MG63 (cell line): ENCODE results near the gene TTLL11. TPM values are rescaled to one million over a fixed set of nuclear protein-coding genes. Genes with fewer than 3 reads are reported as not detected.
A peak's percentile ranks its signal among the peaks of the same experiment; 100 is the strongest.
"Not testable (repeated sequence)": the region's sequence is repeated elsewhere in the genome, so short reads cannot be mapped to it uniquely, and the experiment has no call there.

Source experiments
- DNase-seq: peaks from one replicate; pipeline ENCODE4 v3.0.0-alpha.2; 2020
- H3K27me3 ChIP-seq: fragments of 250-450 bp; sonication (Bioruptor Pico); 2 replicates; pipeline ENCODE4 v1.5.1; 2020; ENCODE audit warnings: mild to moderate bottlenecking, moderate library complexity
- H3K36me3 ChIP-seq: fragments of 250-450 bp; sonication (Bioruptor Pico); 2 replicates; pipeline ENCODE4 v1.5.1; 2020; ENCODE audit warnings: mild to moderate bottlenecking, moderate library complexity
- H3K4me3 ChIP-seq: fragments of 250-450 bp; sonication (Bioruptor Pico); 2 replicates; pipeline ENCODE4 v1.5.1; 2020; ENCODE audit warnings: mild to moderate bottlenecking, moderate library complexity
- H3K9me3 ChIP-seq: fragments of 250-450 bp; sonication (Bioruptor Pico); 2 replicates; pipeline ENCODE4 v1.5.1; 2020; ENCODE audit warnings: mild to moderate bottlenecking, moderate library complexity
- total RNA-seq: library from RNA; depleted of rRNA; stranded (reverse); fragments of >200 nt; shearing (Covaris generic); gene quantifications from 2 replicates; pipeline ENCODE4 v1.2.3, GENCODE V29; 2014; ENCODE audit warnings: low replicate concordance

The TTLL11 gene
- total RNA-seq, 1 experiment from 2014 or later: 3.2 TPM

DNA sequence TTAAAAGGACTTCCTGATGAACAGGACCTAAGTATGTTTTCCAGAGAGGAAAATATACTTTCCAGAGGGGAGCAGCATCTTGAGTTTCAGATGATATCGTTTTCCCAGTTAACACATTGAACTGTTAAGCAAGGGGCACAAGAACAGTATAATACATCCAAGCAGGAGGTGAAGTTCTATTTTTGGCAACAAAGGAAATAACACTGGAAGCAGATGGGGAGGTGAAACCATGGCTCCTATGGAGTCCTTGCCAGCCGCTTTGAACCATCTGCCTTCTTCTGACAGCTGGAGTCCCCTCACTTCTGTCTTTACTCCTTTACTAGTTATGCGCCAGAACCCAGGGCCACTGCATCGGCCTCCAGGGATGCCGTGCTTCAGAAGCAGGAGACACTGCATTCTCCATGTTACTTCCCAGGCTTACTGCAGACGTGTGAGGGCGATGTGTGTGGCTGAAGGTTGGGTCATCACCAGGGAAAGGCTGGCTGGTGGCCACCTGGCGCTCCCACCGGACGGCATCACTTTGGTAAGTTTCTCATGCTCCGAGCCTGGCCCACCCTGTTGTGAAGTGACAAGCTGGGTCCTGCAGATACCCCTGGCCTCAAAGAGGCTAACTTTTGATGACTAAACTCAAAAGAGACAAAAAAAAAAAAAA is 77.8 kb downstream of the TTLL11 start:
- no peaks in the 10 kb centered on the region for H3K27me3 ChIP-seq
- H3K4me3 ChIP-seq: no peak overlapping the region
- H3K36me3 ChIP-seq: no peaks in the 10 kb centered on the region
- DNase-seq: no peak
- H3K9me3 ChIP-seq: no peaks in the 10 kb centered on the region

DNA sequence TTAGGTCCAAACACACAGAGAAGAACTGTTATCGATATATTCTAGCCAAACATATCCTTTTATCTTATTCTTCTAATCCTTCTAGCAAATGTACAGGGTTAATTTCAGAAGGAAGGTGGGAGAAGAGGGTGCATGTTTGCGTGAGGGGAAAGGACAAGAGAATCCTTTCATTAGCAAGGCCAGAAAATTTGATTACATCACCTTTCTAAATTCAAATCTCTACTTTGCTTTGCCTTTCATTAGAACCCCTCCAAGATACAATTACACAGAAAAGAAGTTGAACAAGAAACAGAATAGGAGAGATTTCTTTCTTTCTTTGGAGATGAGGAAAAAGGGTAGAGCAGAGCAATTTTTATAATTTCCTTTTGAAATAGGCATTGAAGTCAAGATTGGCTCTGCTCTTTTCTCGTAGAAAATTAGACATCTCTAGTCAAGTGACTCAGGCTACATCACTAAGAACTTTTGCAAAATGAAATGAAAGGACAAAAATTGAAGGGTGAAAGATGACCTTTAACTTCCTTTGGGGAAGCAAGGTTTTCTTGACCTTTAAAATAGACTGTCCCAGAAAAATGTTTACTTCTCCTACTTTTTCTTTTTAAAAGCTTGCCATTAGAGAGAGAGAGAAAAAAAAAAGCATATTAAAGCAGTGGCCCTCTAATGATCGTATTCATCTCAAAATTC is 81.2 kb downstream of the TTLL11 start:
- no peak for DNase-seq
- no peaks in the 10 kb centered on the region for H3K27me3 ChIP-seq
- no peaks in the 10 kb centered on the region for H3K9me3 ChIP-seq
- H3K4me3 ChIP-seq: no peak overlapping the region
- no peaks in the 10 kb centered on the region for H3K36me3 ChIP-seq

DNA sequence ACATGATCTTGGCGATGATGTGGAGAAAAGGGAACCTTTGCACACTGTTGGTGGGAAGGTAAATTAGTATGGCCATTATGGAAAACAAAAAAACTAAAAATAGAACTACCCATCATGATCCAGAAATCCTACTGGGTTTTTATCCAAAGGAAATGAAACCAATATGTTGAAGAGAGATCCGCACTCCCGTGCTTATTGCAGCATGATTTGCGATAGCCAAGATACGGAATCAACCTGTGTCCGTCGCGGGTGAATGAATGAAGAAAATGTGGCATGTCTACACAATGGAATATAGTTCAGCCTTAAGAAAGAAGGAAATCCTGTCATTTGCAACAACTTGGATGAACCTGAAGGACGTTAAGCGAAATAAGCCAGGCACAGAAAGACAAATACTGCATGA is 84.5 kb downstream of the TTLL11 start:
- DNase-seq: no peak
- Histone ChIP-seq H3K27me3 (no peaks in the 10 kb centered on the region), H3K4me3 (no peak overlapping the region), H3K36me3 (no peaks in the 10 kb centered on the region), H3K9me3 (no peaks in the 10 kb centered on the region)

DNA sequence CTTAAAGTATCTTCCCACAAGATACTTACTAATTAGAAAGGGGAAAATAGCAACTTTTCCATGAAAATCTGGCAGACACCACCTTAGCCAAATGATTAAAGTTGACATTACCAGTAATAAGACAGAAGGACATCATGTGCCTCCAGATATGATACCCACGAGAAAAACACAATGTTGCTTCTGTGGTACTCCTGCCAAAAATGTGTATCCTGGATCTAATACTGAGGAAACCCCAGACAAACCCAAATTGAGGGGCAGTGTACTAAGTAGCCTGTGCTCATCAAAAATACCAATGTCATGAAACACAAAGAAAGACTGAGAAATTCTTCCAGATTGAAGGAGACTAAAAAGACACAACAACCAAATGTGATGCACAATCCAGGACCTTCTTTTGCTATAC is 85.3 kb downstream of the TTLL11 start:
- Histone ChIP-seq H3K36me3 (no peaks in the 10 kb centered on the region), H3K9me3 (no peaks in the 10 kb centered on the region), H3K27me3 (no peaks in the 10 kb centered on the region), H3K4me3 (no peak overlapping the region)
- no peak for DNase-seq

DNA sequence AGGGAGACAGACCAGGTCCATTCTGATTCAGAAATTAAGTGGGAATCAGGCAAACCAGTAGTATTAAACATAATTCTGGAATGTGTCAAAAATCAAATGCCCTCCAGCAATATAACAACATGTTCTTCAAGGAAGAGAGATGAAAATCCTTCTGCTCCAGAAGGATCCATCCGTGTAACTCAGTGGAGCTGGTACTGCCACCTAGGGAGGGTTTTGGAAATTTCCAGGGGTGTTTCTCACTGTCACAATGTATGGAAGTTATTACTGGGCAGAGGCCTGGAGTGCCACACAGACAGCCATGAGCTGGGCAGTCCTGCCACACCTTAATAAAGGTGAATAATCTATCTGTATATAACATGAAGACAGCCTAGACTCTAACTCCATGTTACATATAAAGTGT is 87.5 kb downstream of the TTLL11 start:
- no peaks in the 10 kb centered on the region for H3K36me3 ChIP-seq
- H3K27me3 ChIP-seq: no peaks in the 10 kb centered on the region
- H3K4me3 ChIP-seq: no peak overlapping the region
- H3K9me3 ChIP-seq: no peaks in the 10 kb centered on the region
- DNase-seq: peak; percentile 21

DNA sequence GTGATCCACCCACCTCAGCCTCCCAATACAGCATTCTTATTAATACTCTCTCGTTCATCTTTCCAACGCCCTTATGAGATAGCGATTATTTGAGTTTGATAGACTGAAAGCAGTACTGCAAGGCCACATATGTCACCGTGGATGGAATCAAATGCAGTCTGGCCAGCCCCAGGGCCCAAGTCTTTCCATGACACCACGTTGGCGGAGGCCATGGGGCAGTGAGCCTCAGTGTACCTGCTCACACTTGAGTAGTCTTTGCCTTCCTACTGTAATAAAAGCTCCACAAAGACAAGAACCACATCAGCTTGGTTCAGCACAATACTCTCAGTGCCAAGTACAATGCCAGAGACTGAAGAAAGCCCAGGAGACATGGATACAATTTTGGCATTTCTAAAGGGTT is 88.5 kb downstream of the TTLL11 start:
- Histone ChIP-seq H3K4me3 (no peak overlapping the region), H3K36me3 (no peaks in the 10 kb centered on the region), H3K9me3 (no peaks in the 10 kb centered on the region), H3K27me3 (no peaks in the 10 kb centered on the region)
- DNase-seq: no peak

DNA sequence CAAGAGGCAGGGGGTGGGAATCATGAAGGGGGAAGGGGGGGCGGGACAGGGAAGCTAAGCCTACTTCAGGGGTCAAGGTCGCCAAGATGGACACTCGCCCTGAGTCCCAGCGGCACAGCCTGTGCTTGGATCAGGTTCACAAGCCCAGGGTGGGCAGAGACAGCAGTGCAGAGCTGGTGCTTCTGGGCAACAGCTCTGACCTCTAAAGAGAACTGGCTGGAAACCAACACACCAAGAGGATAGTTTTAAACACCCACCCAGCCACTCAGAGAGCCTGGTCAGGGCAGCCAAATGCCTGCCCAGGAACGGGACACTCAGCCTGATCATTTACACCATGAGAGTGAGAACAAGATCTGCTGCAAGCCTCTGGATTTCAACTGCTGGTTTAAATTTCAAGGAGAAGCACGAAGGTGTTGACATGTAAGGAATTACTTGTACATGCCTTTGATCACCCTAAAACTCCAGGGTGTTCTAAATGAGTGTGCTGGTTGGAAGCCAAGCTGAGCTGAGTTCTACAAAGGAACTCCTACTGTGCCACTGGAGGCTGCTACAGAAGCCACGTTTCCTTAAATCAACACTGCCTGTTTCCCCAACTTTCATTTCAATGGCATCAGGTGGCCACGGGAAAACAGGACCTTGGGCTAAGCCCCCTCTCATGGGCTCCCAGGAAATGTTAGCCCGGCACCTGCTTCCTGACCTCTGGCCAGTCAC is 91.5 kb downstream of the TTLL11 start:
- Histone ChIP-seq H3K36me3 (no peaks in the 10 kb centered on the region), H3K27me3 (no peaks in the 10 kb centered on the region), H3K4me3 (no peak overlapping the region), H3K9me3 (no peaks in the 10 kb centered on the region)
- DNase-seq: peak; percentile 56

DNA sequence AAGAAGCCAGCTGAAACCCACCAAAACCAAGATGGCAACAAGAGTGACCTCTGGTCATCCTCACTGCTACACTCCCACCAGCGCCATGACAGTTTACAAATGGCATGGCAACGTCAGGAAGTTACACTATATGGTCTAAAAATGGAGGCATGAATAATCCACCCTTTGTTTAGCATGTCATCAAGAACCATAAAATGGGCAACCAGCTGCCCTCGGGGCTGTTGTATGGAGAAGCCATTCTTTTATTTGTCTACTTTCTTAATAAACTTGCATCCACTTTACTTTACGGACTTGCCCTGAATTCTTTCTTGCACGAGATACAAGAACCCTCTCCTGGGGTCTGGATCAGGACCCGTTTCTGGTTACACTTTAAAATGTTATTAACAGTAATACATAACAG is 92.6 kb downstream of the TTLL11 start:
- H3K27me3 ChIP-seq, H3K36me3 ChIP-seq, H3K9me3 ChIP-seq, H3K4me3 ChIP-seq, DNase-seq: not testable (repeated sequence)

DNA sequence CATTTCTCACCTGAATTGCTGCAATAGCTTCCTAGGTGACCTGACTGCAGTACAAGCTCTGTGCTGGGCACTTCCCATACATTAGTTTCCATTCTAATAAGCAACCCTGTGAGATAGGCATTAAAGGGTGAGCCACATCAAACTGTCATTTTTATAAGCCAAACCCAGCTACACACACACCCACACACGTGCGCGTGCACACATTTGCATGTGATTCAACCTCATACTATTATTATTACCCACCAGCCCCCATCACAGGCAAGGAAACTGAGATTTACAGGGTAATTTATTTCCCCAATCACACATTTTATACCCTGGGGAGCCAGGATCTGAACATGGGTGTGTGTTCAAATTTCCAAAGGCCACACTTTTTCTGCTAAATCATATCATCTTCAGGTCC is 93.6 kb downstream of the TTLL11 start:
- no peak for DNase-seq
- H3K9me3 ChIP-seq: no peaks in the 10 kb centered on the region
- no peak overlapping the region for H3K4me3 ChIP-seq
- H3K36me3 ChIP-seq: no peaks in the 10 kb centered on the region
- H3K27me3 ChIP-seq: no peaks in the 10 kb centered on the region

DNA sequence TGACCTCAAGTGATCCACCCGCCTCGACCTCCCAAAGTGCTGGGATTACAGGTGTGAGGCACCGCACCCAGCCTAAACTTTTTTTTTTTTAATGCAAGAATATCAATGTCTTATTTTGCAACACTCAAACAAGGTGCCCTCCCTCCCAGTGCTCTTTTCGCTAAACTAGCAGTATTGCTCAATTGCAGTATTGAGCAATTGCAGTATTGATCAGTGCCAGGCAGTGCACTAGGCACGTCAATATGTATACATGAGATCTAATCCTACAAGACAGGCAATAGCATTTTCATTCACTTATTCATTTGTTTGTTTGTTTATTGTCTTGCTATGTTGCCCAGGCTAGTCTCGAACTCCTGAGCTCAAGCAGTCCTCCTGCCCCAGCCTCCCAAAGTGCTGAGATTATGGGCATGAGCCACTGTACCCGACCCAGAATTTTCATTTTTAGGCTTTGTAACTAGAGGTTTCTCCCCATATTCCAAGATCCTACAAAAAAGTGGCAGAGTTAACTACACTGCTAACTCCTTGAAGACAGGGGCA is 94.5 kb downstream of the TTLL11 start:
- H3K9me3 ChIP-seq: no peaks in the 10 kb centered on the region
- H3K27me3 ChIP-seq: no peaks in the 10 kb centered on the region
- no peak for DNase-seq
- no peaks in the 10 kb centered on the region for H3K36me3 ChIP-seq
- no peak overlapping the region for H3K4me3 ChIP-seq

DNA sequence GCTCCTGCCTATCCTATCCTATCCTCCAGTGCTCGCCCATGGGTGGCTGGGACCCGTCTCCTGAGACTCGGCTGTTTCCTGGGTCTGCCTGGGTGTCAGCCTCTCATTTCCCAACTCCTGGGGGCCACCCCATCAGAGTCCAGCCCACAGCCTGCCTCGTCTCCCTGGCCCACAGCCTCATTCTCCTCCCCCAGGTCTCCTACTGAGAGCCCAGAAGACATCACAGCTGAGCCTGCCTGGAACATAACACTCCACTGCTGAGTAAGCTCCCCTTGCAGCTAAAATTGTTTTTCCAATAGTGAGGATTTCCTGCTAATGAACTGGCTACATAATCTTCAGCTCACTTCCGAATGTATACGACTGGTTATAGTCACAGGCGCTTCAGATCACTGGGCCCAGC is 95.3 kb downstream of the TTLL11 start:
- Histone ChIP-seq H3K9me3 (no peaks in the 10 kb centered on the region), H3K36me3 (no peaks in the 10 kb centered on the region), H3K4me3 (no peak overlapping the region), H3K27me3 (no peaks in the 10 kb centered on the region)
- DNase-seq: peak; percentile 26

DNA sequence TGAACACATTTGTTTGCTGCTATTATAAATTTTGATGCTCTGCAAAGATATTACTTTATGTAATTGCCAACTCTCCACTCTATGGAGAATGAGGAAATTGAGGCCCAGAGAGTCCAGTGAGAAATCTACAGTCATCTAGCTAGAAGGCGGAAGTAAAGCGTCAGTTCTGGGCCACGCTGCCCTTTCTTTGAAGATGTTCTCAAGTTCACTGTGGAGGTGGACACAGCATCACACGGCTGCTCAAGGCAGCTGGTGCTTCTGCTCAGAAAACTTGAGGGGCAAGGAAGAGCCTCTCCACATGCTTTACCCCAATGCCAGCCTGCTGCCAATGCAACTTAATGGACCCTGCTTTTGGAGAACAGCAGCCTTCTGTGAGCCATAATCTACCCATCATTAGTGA is 96.3 kb downstream of the TTLL11 start:
- H3K4me3 ChIP-seq: no peak overlapping the region
- no peak for DNase-seq
- no peaks in the 10 kb centered on the region for H3K27me3 ChIP-seq
- H3K36me3 ChIP-seq: no peaks in the 10 kb centered on the region
- H3K9me3 ChIP-seq: no peaks in the 10 kb centered on the region

DNA sequence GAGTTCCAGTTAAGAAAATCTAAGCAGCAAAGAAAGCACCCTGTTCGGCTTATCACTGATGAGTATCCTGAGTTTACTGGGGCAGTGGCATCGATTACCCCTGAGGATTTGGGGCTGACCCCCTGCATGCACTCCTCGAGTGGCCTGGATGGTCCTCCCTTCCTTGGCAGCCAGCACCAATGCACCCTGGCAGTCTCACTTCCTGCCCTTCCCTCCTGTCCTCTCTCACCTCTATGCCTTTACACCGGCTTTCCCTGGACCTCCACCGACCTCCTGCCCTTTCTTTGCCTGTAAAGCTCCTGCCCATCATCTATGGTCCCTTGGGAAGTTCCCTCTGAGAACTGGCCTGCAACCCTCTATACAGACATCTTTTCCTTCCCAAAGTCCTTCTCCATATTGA is 97.1 kb downstream of the TTLL11 start:
- H3K36me3 ChIP-seq: no peaks in the 10 kb centered on the region
- no peaks in the 10 kb centered on the region for H3K27me3 ChIP-seq
- no peak overlapping the region for H3K4me3 ChIP-seq
- no peak for DNase-seq
- no peaks in the 10 kb centered on the region for H3K9me3 ChIP-seq

DNA sequence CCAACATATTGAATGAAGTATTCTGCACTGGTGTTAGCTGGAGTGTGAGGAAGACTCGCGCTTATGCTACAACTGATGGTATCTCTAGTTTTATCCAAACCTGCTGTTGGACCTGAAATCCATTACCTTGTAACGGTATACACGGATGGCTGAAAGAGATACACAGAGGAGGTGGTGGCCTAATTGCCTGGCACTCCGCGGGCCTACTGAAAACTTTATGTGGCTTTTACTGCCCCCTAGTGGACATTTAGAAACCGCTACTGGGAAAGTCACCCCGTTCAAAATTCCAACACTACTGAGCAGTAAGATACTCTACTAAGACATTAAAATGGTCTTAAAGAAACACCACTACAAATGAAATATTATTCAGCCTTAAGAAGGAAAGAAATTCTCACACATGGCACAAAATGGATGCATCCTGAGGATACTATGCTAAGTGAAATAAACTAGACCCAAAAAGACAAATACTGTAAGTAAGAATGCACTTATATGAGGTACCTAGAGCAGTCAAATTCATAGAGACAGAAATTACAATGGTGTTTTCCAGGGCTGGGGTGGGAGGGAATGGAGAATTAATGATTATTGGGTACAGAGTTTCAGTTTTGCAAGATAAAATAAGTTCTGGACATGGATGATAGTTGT is 100.4 kb downstream of the TTLL11 start:
- no peaks in the 10 kb centered on the region for H3K9me3 ChIP-seq
- no peaks in the 10 kb centered on the region for H3K27me3 ChIP-seq
- no peaks in the 10 kb centered on the region for H3K36me3 ChIP-seq
- no peak overlapping the region for H3K4me3 ChIP-seq
- peak; percentile 36 for DNase-seq

DNA sequence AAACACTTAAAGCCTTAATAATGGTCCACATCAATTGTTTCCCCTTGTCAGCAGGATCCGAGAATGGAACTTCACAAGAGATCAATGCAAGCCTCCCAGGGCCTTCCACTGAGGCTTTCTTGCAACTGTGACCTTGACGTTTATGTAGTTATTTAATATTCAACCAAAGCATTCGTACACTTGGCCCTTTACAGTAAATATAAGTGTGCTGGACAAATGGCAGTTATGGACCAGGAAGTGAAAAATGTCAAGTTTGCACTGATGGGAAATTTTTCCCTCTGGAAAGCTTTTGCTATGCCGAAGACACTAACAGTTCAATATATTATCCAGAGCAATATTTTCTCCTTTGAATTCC is 101.8 kb downstream of the TTLL11 start:
- no peak for DNase-seq
- no peaks in the 10 kb centered on the region for H3K36me3 ChIP-seq
- no peak overlapping the region for H3K4me3 ChIP-seq
- H3K27me3 ChIP-seq: no peaks in the 10 kb centered on the region
- H3K9me3 ChIP-seq: no peaks in the 10 kb centered on the region

DNA sequence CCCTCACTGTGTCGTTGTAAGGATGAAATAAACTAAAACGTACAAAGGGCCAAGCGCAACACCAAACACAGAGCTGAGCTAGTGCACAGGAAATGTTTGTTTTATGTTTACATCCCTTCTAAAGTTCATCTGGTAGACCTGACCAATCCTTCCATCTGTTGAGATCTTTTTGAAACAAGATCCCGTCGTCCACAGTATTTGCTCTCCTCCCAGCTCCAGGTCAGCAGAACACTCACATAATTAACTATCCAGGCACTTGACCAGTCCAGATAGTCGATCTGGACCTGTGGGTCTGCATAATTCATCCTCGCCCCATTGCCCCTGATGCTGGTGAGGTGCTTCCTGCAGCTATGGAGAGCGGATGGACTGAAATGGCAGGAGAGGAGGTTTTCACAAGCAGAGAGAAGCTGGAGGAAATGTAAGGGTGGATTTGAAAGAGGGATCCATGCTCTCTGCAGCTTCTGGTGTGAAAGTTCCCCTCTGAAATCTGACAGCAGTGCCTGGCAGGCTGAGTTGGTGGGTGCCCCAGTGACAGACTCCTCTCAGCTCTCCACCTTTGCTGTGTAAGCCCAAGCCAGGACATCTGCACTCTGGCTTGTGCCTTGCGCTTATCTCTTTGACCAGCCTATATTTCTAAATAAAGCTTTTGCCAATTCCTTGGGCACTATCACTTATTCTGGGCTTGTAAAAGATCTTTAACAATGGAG is 102.4 kb downstream of the TTLL11 start:
- H3K36me3 ChIP-seq: no peaks in the 10 kb centered on the region
- H3K4me3 ChIP-seq: no peak overlapping the region
- H3K27me3 ChIP-seq: no peaks in the 10 kb centered on the region
- H3K9me3 ChIP-seq: no peaks in the 10 kb centered on the region
- no peak for DNase-seq

DNA sequence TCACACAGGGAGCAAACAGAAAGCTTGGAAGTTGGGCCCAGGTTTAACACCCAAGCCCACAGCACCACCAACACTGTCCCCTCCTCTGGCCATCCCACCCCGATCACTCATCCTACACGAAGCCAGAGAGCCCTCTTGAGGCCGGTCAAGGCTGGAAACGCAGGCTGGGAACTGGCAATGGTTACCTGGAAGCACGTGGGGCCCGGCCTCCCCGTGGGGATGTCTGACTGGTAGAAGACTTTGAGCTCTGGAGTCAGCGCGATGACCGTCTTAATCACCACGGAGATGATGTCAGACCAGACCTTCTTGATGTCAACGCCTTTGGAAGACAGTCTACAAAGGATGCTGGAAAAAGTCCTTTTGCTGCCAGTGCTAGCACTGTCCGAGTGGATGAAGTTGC is 104.1 kb downstream of the TTLL11 start:
- Histone ChIP-seq H3K9me3 (no peaks in the 10 kb centered on the region), H3K36me3 (no peaks in the 10 kb centered on the region), H3K27me3 (no peaks in the 10 kb centered on the region), H3K4me3 (no peak overlapping the region)
- DNase-seq: peak; percentile 9
